ENCODE data around the gene SUSD6.

DNA sequence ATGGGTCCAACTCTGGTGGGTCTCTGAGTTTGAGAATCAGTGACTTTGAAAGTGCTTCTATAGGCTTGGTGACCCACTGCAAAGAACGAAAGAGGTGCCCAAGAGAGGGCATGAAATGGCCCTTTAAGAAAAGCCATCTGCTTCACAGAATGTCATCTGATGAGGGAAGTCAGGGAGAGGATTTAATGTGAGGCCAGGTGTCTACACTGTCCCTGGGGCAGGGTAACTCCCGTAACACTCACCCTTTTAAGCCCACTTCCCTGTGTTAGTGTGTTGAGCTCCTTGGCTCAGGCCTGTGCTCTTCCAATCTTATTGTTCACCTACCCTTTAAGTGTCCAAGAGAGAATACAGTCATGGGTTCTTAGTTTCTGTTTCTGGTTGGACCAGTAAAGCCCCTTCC lies 139.1 kb downstream of the SUSD6 start:
- TF ChIP-seq, protein P1, sequence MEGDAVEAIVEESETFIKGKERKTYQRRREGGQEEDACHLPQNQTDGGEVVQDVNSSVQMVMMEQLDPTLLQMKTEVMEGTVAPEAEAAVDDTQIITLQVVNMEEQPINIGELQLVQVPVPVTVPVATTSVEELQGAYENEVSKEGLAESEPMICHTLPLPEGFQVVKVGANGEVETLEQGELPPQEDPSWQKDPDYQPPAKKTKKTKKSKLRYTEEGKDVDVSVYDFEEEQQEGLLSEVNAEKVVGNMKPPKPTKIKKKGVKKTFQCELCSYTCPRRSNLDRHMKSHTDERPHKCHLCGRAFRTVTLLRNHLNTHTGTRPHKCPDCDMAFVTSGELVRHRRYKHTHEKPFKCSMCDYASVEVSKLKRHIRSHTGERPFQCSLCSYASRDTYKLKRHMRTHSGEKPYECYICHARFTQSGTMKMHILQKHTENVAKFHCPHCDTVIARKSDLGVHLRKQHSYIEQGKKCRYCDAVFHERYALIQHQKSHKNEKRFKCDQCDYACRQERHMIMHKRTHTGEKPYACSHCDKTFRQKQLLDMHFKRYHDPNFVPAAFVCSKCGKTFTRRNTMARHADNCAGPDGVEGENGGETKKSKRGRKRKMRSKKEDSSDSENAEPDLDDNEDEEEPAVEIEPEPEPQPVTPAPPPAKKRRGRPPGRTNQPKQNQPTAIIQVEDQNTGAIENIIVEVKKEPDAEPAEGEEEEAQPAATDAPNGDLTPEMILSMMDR (conservative IDR thresholded peaks at IDR 0.05) = no peak
- no peak for TF ChIP-seq EZH2 (IDR thresholded peaks at IDR 0.05; ENCODE audit: low read depth)

All from PC-9 (cell line).